BE2C (cell line): ENCODE data around the gene EEPD1.

Experiments
- DNase-seq: peaks from one replicate; pipeline ENCODE4 v3.0.0-alpha.2; 2020
- H3K27me3 ChIP-seq: fragments of 250-450 bp; sonication (Bioruptor Pico); 2 replicates; pipeline ENCODE4 v1.5.1; 2020; ENCODE audit warnings: mild to moderate bottlenecking
- H3K36me3 ChIP-seq: fragments of 250-450 bp; sonication (Bioruptor Pico); 2 replicates; pipeline ENCODE4 v1.5.1; 2020; ENCODE audit warnings: mild to moderate bottlenecking
- H3K4me1 ChIP-seq: fragments of 250-450 bp; sonication (Bioruptor Pico); 2 replicates; pipeline ENCODE4 v1.5.1; 2020
- H3K4me3 ChIP-seq: 2 replicates; pipeline ENCODE4 v1.5.1; 2011; ENCODE audit warnings: low read depth, low read length
- H3K9me3 ChIP-seq: fragments of 250-450 bp; sonication (Bioruptor Pico); 2 replicates; pipeline ENCODE4 v1.5.1; 2020
- TF ChIP-seq, protein P1 (sequence below): IDR thresholded peaks from 2 replicates; pipeline ENCODE4 v1.5.1; 2012; ENCODE audit warnings: mild to moderate bottlenecking, low read depth, low read length

The EEPD1 gene

DNA sequence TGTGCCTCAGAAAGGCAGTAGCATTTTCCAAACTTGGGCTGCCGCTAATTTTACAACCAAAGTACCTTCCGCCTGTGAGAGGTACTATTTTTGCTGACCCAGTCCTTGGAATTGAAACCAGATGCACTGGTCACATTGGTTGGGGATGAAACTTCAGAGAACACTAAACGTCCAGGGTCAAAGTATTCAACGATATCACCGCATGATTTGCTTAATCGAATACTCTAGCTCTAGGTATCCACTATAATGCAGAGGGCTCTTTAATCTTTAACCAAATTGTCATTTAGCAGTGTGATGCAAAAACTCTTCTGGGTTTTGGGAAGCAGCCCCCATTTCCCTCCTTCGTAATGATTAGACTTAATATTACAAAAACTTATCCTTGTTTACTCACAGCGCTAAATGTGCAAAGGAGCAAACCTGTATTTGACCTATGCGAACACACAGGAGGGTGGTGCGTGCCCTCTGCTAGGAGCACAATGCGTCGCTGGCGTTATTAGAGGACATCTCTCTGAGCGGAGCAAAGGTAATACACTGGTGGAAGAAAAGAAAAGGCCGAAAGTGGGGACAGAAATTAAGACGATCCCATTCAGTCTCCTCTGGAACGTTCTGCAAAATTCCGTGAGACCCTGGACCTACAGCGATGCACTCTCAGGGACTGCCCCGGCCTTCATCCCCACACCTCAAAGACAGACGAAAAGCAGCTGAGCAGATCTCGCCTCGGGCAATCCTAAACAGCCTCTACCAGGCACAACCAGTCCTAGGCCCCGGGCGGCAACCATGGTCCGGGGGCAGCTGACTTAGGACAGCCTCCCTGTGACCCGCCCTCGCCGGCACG, 916 bp upstream of the EEPD1 start:
- Histone ChIP-seq H3K9me3 (no peaks in the 10 kb centered on the region; the same call in 1 of the 2 replicates), H3K4me3 (peak overlapping the region; percentile 58), H3K4me1 (no peaks in the 10 kb centered on the region), H3K36me3 (no peaks in the 10 kb centered on the region), H3K27me3 (no peaks in the 10 kb centered on the region)
- TF ChIP-seq, protein P1, sequence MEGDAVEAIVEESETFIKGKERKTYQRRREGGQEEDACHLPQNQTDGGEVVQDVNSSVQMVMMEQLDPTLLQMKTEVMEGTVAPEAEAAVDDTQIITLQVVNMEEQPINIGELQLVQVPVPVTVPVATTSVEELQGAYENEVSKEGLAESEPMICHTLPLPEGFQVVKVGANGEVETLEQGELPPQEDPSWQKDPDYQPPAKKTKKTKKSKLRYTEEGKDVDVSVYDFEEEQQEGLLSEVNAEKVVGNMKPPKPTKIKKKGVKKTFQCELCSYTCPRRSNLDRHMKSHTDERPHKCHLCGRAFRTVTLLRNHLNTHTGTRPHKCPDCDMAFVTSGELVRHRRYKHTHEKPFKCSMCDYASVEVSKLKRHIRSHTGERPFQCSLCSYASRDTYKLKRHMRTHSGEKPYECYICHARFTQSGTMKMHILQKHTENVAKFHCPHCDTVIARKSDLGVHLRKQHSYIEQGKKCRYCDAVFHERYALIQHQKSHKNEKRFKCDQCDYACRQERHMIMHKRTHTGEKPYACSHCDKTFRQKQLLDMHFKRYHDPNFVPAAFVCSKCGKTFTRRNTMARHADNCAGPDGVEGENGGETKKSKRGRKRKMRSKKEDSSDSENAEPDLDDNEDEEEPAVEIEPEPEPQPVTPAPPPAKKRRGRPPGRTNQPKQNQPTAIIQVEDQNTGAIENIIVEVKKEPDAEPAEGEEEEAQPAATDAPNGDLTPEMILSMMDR: no peak
- no peak for DNase-seq

DNA sequence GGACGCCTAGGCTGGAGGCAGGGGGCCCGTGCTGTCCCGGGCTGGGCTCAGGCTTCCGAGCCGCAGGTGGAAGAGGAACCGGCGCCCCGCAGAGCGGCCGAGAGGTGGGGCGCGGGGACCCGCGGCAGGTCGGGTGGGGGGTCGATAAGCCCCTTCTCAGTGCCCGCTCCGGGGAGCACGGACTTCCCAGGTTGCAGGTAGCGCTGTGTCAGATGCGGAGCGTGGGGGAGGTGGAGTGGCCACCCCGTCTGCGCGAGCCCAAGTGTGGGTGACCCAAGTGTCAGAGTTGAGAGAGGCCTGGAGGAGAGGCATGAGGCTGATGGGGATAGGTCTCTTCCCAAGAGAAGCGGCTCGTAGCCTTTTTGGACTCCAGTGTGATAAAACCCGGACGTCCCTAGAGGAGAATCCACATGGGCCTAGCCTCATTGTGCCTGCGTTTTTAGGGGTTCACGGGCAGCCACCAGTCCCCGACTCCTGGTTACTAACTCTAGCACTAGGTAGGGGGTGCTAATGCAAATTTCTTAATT, 580 bp downstream of the EEPD1 start:
- H3K9me3 ChIP-seq: no peaks in the 10 kb centered on the region
- TF ChIP-seq, protein P1: no peak
- no peaks in the 10 kb centered on the region for H3K36me3 ChIP-seq
- DNase-seq: no peak
- H3K27me3 ChIP-seq: no peaks in the 10 kb centered on the region
- H3K4me1 ChIP-seq: no peaks in the 10 kb centered on the region
- peak overlapping the region; percentile 81 for H3K4me3 ChIP-seq

DNA sequence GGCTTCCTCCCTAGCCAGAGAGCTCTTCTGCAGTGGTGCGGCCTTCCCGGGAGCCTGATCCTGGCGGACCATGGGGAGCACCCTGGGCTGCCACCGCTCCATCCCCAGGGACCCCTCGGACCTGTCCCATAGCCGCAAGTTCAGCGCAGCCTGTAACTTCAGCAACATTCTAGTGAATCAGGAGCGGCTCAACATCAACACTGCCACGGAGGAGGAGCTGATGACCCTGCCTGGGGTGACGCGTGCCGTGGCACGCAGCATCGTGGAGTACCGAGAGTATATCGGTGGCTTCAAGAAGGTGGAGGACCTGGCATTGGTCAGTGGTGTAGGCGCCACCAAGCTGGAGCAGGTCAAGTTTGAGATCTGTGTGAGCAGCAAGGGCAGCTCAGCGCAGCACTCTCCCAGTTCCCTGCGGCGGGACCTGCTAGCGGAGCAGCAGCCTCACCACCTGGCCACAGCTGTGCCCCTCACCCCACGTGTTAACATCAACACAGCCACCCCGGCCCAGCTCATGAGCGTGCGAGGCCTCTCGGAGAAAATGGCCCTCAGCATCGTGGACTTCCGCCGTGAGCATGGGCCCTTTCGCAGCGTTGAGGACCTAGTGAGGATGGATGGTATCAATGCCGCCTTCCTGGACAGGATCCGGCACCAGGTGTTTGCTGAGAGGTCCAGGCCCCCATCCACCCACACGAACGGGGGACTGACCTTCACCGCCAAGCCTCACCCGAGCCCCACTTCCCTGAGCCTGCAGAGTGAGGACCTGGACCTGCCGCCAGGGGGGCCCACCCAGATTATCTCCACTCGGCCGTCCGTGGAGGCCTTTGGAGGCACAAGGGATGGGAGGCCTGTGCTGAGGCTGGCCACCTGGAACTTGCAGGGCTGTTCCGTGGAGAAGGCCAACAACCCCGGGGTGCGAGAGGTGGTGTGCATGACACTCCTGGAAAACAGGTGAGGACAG, 1.5 kb downstream of the EEPD1 start:
- DNase-seq: peak; percentile 14
- TF ChIP-seq, protein P1: no peak
- Histone ChIP-seq H3K9me3 (no peaks in the 10 kb centered on the region), H3K4me1 (no peaks in the 10 kb centered on the region), H3K27me3 (no peaks in the 10 kb centered on the region), H3K36me3 (no peaks in the 10 kb centered on the region), H3K4me3 (no peak overlapping the region)

DNA sequence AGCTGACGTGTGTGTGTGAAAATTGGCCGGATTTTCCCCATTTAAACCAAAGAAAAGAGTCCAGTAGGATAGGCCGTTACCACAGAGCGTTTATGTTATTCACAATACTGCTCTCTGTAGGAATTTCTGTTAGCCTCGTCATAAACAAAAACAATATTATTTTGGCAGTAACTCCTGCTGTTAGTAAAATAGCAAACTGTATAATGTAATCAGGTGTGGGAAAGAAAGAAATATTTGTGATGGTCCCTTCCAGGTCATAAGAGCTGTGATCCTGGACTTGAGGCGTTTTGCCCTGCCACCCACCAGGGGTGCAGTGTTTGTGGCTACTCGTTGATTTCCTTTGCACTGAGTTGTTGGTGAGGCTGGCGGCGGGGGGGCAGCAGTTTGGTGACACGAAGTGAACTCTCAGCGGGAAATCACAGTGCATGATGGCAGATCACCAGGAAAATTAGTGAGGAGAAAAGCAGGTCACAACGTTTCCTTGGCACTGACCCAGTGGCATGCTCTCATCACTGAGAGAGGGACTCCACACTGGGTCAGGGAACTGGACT, 2.8 kb downstream of the EEPD1 start:
- peak; percentile 37 for DNase-seq
- no peaks in the 10 kb centered on the region for H3K27me3 ChIP-seq
- TF ChIP-seq, protein P1: no peak

DNA sequence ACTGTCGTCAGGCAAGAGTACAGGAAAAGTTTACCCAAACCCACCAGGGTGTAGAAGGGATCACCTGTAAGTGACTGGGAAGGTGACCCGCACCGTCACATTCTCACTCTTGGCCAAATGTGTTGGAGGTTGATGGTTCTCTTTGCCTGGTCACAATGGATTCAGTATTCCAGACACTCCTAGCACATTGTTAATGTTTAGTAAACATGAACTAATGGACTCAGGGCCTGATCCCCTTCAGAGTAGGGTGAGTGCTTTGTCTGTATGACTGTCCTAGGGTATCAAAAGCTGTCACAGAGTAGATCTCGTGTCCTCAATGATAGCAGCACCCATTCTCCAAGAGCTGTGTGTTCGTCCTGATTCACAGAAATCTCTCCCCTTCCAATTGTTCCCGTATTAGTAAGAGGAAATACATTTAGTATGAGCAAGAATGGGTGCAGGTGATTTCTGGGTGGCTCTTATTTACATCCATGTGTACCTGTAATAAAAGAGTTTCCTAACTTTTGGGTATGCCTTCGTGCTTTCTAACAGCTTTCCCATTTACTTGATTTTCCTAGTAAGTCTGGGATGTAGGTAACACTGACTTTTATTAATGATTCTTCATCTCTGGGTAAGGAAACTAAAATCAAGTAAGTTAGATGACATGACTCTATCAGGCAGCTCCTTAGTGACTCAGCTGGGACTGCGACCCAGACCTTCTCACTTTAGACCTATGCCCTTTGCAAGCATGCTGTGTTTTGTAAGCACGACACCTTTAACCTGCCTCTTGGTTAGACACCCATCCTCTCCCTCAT, 4.7 kb downstream of the EEPD1 start:
- Histone ChIP-seq H3K4me3 (no peak overlapping the region), H3K9me3 (no peaks in the 10 kb centered on the region), H3K4me1 (no peaks in the 10 kb centered on the region), H3K27me3 (no peaks in the 10 kb centered on the region), H3K36me3 (no peaks in the 10 kb centered on the region)
- TF ChIP-seq, protein P1: no peak
- DNase-seq: no peak

More for the DNA sequence above, 2.8 kb downstream of the EEPD1 start:
- Histone ChIP-seq H3K4me1 (no peaks in the 10 kb centered on the region), H3K4me3 (no peak overlapping the region), H3K9me3 (no peaks in the 10 kb centered on the region), H3K36me3 (no peaks in the 10 kb centered on the region)
